HG03135 (cell line): ENCODE data around the gene TPPP2.

Experiments
- ATAC-seq: cut with Tn5 transposase; IDR thresholded peaks from one replicate; pipeline ENCODE4 v1.9.1; 2021; ENCODE audit warnings: mild to moderate bottlenecking, moderate library complexity; ENCODE audit not compliant: unreplicated experiment

Gene TPPP2

GRCh38 chr14:21056520-21057163 is 26.6 kb downstream of the TPPP2 start:
- ATAC-seq: no peak

GRCh38 chr14:21057803-21058675 is 28.0 kb downstream of the TPPP2 start, which contains the start of gene RNASE8:
TSS of gene RNASE8 (plus strand) at chr14:21057822. CDS start at chr14:21057893, 71 bp downstream.
- ATAC-seq: no peak

GRCh38 chr14:21058903-21059302 is 28.9 kb downstream of the TPPP2 start:
- no peak for ATAC-seq

- no peak for ATAC-seq
Observed at GRCh38 chr14:21059842-21060613, 30.0 kb downstream of the TPPP2 start.

GRCh38 chr14:21060614-21061346 is 30.8 kb downstream of the TPPP2 start:
- ATAC-seq: no peak

GRCh38 chr14:21061347-21061668 is 31.3 kb downstream of the TPPP2 start:
- no peak for ATAC-seq

- no peak for ATAC-seq
Observed at GRCh38 chr14:21063479-21063878, 33.5 kb downstream of the TPPP2 start.

- no peak for ATAC-seq
Observed at GRCh38 chr14:21066882-21067502, 37.0 kb downstream of the TPPP2 start.

GRCh38 chr14:21068521-21069387 is 38.7 kb downstream of the TPPP2 start:
- ATAC-seq: no peak

- no peak for ATAC-seq
Observed at GRCh38 chr14:21069388-21070082, 39.5 kb downstream of the TPPP2 start.

- no peak for ATAC-seq
Observed at GRCh38 chr14:21070083-21070609, 40.1 kb downstream of the TPPP2 start, which contains the start of gene ARHGEF40. TSS of gene ARHGEF40 (plus strand) at chr14:21070304. CDS start at chr14:21070397, 93 bp downstream.

GRCh38 chr14:21070610-21071224 is 40.7 kb downstream of the TPPP2 start:
- peak; percentile 27 for ATAC-seq

- peak; percentile 64 for ATAC-seq
Observed at GRCh38 chr14:21071225-21072030, 41.4 kb downstream of the TPPP2 start.

- ATAC-seq: no peak
Observed at GRCh38 chr14:21072031-21072473, 42.0 kb downstream of the TPPP2 start.

GRCh38 chr14:21072781-21073339 is 42.8 kb downstream of the TPPP2 start:
- no peak for ATAC-seq

- ATAC-seq: no peak
Observed at GRCh38 chr14:21073921-21074320, 43.9 kb downstream of the TPPP2 start.
